H1 (cell line): Measurements from ENCODE around the gene MKRN2OS. TPM values are rescaled to one million over a fixed set of nuclear protein-coding genes. Genes with fewer than 3 reads are reported as not detected.

Source experiments
- ATF2 ChIP-seq: IDR thresholded peaks from 2 replicates; pipeline ENCODE4 v1.6.1; 2012; ENCODE audit warnings: low read length, inconsistent platforms
- EP300 ChIP-seq, 2 experiments: IDR thresholded peaks; 1 replicate in 1 of 2; 2 replicates in 1 of 2; pipeline ENCODE4 v1.6.1; 2011 to 2012; ENCODE audit warnings: low read depth in 2 of 2, low read length in 2 of 2, mild to moderate bottlenecking in 2 of 2, borderline replicate concordance in 1 of 2, inconsistent platforms in 1 of 2, moderate library complexity in 1 of 2
- KDM1A ChIP-seq: fragments of 200-600, 300-600 bp; sonication (generic); IDR thresholded peaks from 2 replicates; pipeline ENCODE4 v1.7.1; 2016; ENCODE audit warnings: mild to moderate bottlenecking, low read length, borderline replicate concordance
- MAFK ChIP-seq: IDR thresholded peaks from 2 replicates; pipeline ENCODE4 v1.6.1; 2012; ENCODE audit warnings: low read depth, mild to moderate bottlenecking, improper control_type of control experiment, low read length
- POLR2A ChIP-seq, 2 experiments: IDR thresholded peaks; 1 replicate in 1 of 2; 2 replicates in 1 of 2; pipeline ENCODE4 v1.6.1; 2011; ENCODE audit warnings: low read depth in 2 of 2, low read length in 2 of 2, mild to moderate bottlenecking in 2 of 2; ENCODE audit errors: control extremely low read depth in 1 of 2
- RAD21 ChIP-seq, 2 experiments: IDR thresholded peaks in 1 of 2; conservative IDR thresholded peaks in 1 of 2; 2 replicates each; pipeline ENCODE4 v1.6.1; 2011; ENCODE audit warnings: low read depth in 2 of 2, low read length in 2 of 2, improper control_type of control experiment in 1 of 2, inconsistent platforms in 1 of 2, mild to moderate bottlenecking in 1 of 2, moderate library complexity in 1 of 2
- RFX5 ChIP-seq: IDR thresholded peaks from 2 replicates; pipeline ENCODE4 v1.6.1; 2011; ENCODE audit warnings: low read depth, low read length, improper control_type of control experiment, borderline replicate concordance
- TEAD4 ChIP-seq: IDR thresholded peaks from 2 replicates; pipeline ENCODE4 v1.6.1; 2012; ENCODE audit warnings: low read depth, low read length, inconsistent platforms, mixed read lengths
- polyA plus RNA-seq, 7 experiments: library from polyadenylated mRNA; depleted of rRNA in 3 of 7; stranded (reverse) in 5 of 7; unstranded in 2 of 7; fragments of >200 nt in 5 of 7; fragments of 200-250 nt in 2 of 7; gene quantifications; 1 replicate in 5 of 7; 2 replicates in 1 of 7; 4 replicates in 1 of 7; pipeline versions ENCODE4 v1.2.1 to v1.2.3, GENCODE V29; 2011 to 2013; ENCODE audit warnings: missing spikeins in 2 of 7, mixed read lengths in 2 of 7
- total RNA-seq: library from RNA; stranded (reverse); fragmentation: NEBNext Ultra II Directional; extraction: Animal tissue kit (Norgen Biotek cat#: 25700); gene quantifications from 2 replicates; pipeline ENCODE4 v1.2.1, GENCODE V29; 2021

The MKRN2OS gene
- total and polyA plus RNA-seq, 2 of the 8 experiments (the other 6 are each of a cell fraction or from before 2014, with no cell fraction given): 0.15 to 0.41 TPM

GRCh38 chr3:12560505-12561190 lies 15.3 kb upstream of the MKRN2OS start (continued):
- no peak for TF ChIP-seq MAFK
- no peak for TF ChIP-seq RAD21 (IDR thresholded peaks at IDR 0.05 in 1 of 2, conservative IDR thresholded peaks at IDR 0.05 in 1 of 2; ENCODE audit: low read depth in 2 of 2, low read length in 2 of 2)
- TF ChIP-seq KDM1A: no peak
- TF ChIP-seq TEAD4: no peak
- no peak for TF ChIP-seq POLR2A (IDR thresholded peaks at IDR 0.05; ENCODE audit: control extremely low read depth in 1 of 2, low read depth in 2 of 2, low read length in 2 of 2)
- TF ChIP-seq RFX5: no peak
- no peak for TF ChIP-seq ATF2
- no peak for TF ChIP-seq EP300 (IDR thresholded peaks at IDR 0.05; ENCODE audit: borderline replicate concordance in 1 of 2, low read depth in 2 of 2, low read length in 2 of 2)
